ENCODE results near the gene HOXC10.
A peak's percentile ranks its signal among the peaks of the same experiment; 100 is the strongest.

HOXC10 gene

GRCh38 chr12:54033106-54033979, 48.4 kb downstream of the HOXC10 start:
- in situ Hi-C loops (cut with HindIII; ENCODE audit: low sequenced_read_pairs): no loop called here
- peak; percentile 67 for DNase-seq (ENCODE audit: low read depth, low spot score)
- no peak for TF ChIP-seq CTCF (IDR thresholded peaks at IDR 0.05; ENCODE audit: low read depth, low read length)
- H3K4me3 ChIP-seq (ENCODE audit: low read depth, low read length): peak overlapping the region; percentile 45

- in situ Hi-C loops (cut with HindIII; ENCODE audit: low sequenced_read_pairs): no loop called here
- no peak for TF ChIP-seq CTCF (IDR thresholded peaks at IDR 0.05; ENCODE audit: low read depth, low read length)
- peak overlapping the region; percentile 45 for H3K4me3 ChIP-seq (ENCODE audit: low read depth, low read length)
- peak; percentile 80 for DNase-seq (ENCODE audit: low read depth, low spot score)
Observed at GRCh38 chr12:54033980-54034784, 49.2 kb downstream of the HOXC10 start.

- H3K4me3 ChIP-seq (ENCODE audit: low read depth, low read length): peak overlapping the region; percentile 45
- no peak for DNase-seq (ENCODE audit: low read depth, low spot score)
- in situ Hi-C loops (cut with HindIII; ENCODE audit: low sequenced_read_pairs): no loop called here
- no peak for TF ChIP-seq CTCF (IDR thresholded peaks at IDR 0.05; ENCODE audit: low read depth, low read length)
Observed at GRCh38 chr12:54034785-54035310, 49.9 kb downstream of the HOXC10 start.

GRCh38 chr12:54035568-54036264, 50.8 kb downstream of the HOXC10 start:
- no peak for TF ChIP-seq CTCF (IDR thresholded peaks at IDR 0.05; ENCODE audit: low read depth, low read length)
- H3K4me3 ChIP-seq (ENCODE audit: low read depth, low read length): no peak overlapping the region
- in situ Hi-C loops (cut with HindIII; ENCODE audit: low sequenced_read_pairs): no loop called here
- no peak for DNase-seq (ENCODE audit: low read depth, low spot score)

GRCh38 chr12:54036620-54037359, 51.8 kb downstream of the HOXC10 start:
- H3K4me3 ChIP-seq (ENCODE audit: low read depth, low read length): no peak overlapping the region
- in situ Hi-C loops (cut with HindIII; ENCODE audit: low sequenced_read_pairs): no loop called here
- DNase-seq (ENCODE audit: low read depth, low spot score): no peak
- TF ChIP-seq CTCF (IDR thresholded peaks at IDR 0.05; ENCODE audit: low read depth, low read length): peak; percentile 32
